Measurements from ENCODE around the gene FBN3.

The FBN3 gene

DNA sequence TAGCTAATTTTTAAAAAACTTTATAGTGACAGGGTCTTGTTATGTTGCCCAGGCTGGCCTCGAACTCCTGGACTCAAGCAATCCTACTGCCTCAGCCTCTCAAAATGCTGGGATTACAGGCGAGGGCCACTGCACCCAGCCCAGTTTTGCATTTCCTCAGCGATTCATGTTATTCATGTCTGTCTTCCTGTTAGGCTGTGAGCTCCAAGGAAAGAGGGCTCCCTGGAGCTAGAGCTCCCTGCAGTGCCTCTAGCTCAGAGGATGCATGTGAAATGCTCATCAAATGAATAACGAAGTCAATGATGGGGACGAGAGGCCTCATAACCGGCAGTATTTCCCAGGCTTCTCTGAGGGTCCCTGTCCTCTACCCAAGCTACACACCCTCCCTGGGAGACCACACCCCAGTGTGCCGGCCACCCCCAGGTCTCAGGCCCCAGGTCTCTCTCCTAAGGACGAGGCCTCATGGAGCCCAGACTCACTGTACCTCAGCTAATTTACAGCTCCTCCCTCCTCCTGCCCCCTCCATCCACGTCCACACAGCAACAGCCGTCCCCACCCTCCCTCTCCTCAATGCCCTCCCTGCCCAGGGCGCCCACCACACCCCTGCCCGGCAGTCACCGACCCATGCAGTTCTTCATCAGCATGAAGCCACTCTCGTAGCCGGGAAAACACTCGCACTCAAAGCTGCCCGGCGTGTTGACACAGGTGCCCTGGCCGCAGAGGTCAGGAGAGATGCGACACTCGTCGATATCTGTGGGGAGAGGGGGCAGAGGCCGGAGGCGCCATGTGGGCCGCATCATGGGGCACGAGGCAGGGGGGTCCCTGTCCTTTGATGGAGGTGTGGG lies 28.5 kb downstream of the FBN3 start:
- TF ChIP-seq, protein P1, sequence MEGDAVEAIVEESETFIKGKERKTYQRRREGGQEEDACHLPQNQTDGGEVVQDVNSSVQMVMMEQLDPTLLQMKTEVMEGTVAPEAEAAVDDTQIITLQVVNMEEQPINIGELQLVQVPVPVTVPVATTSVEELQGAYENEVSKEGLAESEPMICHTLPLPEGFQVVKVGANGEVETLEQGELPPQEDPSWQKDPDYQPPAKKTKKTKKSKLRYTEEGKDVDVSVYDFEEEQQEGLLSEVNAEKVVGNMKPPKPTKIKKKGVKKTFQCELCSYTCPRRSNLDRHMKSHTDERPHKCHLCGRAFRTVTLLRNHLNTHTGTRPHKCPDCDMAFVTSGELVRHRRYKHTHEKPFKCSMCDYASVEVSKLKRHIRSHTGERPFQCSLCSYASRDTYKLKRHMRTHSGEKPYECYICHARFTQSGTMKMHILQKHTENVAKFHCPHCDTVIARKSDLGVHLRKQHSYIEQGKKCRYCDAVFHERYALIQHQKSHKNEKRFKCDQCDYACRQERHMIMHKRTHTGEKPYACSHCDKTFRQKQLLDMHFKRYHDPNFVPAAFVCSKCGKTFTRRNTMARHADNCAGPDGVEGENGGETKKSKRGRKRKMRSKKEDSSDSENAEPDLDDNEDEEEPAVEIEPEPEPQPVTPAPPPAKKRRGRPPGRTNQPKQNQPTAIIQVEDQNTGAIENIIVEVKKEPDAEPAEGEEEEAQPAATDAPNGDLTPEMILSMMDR (IDR thresholded peaks at IDR 0.05; ENCODE audit: low read length, missing control alignments) = no peak
- H3K4me3 ChIP-seq (replicated peaks; ENCODE audit: low read depth, low read length) = no peak overlapping the region
- no peak for DNase-seq (ENCODE audit: low read depth)

GRCh38 chr19:8117991-8118390 lies 31.4 kb downstream of the FBN3 start:
- TF ChIP-seq, protein P1 (IDR thresholded peaks at IDR 0.05; ENCODE audit: low read length, missing control alignments) = no peak
- H3K4me3 ChIP-seq (replicated peaks; ENCODE audit: low read depth, low read length) = no peak overlapping the region
- DNase-seq (ENCODE audit: low read depth) = no peak

DNA sequence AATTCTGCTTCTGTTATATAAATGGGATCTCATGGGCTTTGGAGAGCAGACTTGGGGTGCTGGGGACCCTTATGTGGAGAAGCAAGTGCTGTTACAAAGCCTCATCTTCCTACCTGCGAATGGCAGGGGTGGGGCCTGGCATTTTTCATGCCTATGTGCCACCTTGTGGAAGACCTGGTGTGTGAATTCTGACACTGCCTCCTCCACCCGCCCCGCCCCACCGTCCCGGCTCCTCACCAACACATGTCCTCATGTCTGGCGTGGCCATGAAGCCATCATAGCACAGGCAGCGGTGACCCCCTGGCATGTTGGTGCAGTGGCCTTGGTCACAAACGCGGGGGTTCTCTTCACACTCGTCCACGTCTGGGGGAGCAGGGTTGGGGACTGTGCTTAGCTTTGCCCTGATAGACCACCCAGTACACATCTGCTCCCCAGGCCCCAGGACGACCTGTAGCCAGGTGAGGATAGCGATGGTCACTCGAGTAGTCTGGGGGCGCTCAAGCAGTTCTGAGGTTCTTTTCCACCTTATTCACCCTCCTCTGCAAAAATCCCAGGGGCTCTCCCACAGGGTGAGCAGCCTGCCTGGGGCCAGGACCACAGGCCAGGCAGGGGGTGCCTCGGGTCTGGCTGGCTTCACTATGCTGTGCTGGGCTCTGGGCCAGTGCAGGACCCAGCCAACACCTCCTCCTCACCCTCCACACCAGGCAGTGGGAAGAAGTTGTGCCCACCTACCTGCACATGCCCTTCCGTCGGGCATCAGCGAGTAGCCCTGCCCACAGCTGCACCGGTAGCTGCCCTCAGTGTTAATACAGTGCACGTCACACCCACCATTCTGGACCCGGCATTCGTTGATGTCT lies 32.7 kb downstream of the FBN3 start:
- no peak overlapping the region for H3K4me3 ChIP-seq (replicated peaks; ENCODE audit: low read depth, low read length)
- TF ChIP-seq, protein P1 (IDR thresholded peaks at IDR 0.05; ENCODE audit: low read length, missing control alignments) = no peak
- DNase-seq (ENCODE audit: low read depth) = no peak

- H3K4me3 ChIP-seq (replicated peaks; ENCODE audit: low read depth, low read length) = no peak overlapping the region
- TF ChIP-seq, protein P1 (IDR thresholded peaks at IDR 0.05; ENCODE audit: low read length, missing control alignments) = no peak
- no peak for DNase-seq (ENCODE audit: low read depth)
Measured at GRCh38 chr19:8115805-8116396, 33.5 kb downstream of the FBN3 start.

- H3K4me3 ChIP-seq (replicated peaks; ENCODE audit: low read depth, low read length) = no peak overlapping the region
- DNase-seq (ENCODE audit: low read depth) = no peak
- TF ChIP-seq, protein P1 (IDR thresholded peaks at IDR 0.05; ENCODE audit: low read length, missing control alignments) = no peak
Measured at GRCh38 chr19:8113017-8113416, 36.4 kb downstream of the FBN3 start.

DNA sequence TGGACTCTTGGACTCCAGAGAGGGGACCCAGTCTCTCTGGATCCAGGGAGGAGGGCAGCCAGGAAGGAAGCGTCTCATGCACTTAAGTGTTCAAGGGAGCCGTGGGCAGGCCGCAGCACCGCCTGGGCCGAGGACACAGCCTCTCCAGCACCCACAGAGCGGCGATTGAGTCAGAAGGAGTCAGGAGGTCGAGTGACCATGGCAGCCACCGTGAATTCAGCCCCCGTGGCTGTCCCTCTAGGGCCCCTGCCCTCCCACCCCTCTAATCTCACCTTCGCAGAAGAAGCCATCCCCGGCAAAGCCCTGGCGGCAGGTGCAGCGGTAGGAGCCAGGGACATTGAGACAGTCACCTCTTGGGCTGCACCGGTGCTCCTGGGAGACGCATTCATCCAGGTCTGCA lies 38.0 kb downstream of the FBN3 start:
- TF ChIP-seq, protein P1 (IDR thresholded peaks at IDR 0.05; ENCODE audit: low read length, missing control alignments) = no peak
- no peak overlapping the region for H3K4me3 ChIP-seq (replicated peaks; ENCODE audit: low read depth, low read length)
- DNase-seq (ENCODE audit: low read depth) = no peak

Data from fibroblast of pulmonary artery (primary cell).